HG03159 (cell line): ENCODE data around the gene SCYGR2.
A peak's percentile ranks its signal among the peaks of the same experiment; 100 is the strongest.
"Not testable (repeated sequence)": the region's sequence is repeated elsewhere in the genome, so short reads cannot be mapped to it uniquely, and the experiment has no call there.

ENCODE experiments used
- ATAC-seq: cut with Tn5 transposase; IDR thresholded peaks from one replicate; pipeline ENCODE4 v1.9.1; 2021; ENCODE audit warnings: mild to moderate bottlenecking, moderate library complexity; ENCODE audit not compliant: unreplicated experiment

SCYGR2 gene, protein sequence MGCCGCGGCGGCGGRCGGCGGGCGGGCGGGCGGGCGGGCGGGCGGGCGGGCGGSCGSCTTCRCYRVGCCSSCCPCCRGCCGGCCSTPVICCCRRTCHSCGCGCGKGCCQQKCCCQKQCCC

DNA sequence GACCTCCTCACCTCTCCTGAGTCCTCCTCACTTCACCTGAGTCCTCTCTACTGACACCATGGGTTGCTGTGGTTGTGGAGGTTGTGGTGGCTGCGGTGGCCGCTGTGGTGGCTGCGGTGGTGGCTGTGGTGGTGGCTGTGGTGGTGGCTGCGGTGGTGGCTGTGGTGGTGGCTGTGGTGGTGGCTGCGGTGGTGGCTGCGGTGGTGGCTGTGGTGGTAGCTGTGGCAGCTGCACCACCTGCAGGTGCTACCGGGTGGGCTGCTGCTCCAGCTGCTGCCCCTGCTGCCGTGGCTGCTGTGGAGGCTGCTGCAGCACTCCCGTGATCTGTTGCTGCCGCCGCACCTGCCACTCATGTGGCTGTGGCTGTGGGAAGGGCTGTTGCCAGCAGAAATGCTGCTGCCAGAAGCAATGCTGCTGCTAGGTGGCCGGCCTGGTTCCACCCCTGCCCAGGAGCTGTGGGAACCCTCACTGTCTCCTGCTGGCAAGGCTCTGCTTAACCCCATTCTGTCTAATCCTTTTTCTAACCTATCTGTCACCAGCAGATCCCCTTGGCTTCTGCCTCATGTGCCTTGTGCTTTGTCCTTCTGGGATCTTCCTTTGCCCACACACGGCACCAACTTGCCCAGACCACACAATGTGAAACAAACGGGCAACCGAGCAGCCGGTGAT, at the start of gene SCYGR2:
TSS of gene SCYGR2 (plus strand) at position 59 of the 669 bp plus-strand sequence. CDS start at position 59, 0 bp downstream.
- not testable (repeated sequence) for ATAC-seq

GRCh38 chr2:227551836-227552235, 46.9 kb upstream of the SCYGR2 start:
- ATAC-seq = no peak

DNA sequence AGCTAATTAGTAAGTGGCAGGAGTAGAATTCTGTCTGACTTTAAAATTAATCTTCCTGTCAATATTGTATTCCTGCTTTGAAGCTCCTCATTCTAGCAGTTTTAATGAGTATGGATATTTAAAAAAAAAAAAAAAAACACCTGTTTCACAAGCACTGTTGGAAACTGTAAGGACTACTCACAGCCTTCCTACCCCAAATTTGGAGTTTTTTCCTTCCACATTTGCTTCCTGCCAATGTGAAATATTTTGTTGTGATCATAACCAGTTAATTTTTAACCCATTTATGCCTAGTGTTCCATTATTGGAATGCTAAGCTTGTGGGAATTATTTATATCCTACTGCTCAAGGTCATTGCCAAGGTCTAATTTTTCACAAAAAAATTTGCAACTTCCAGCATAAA, 36.1 kb upstream of the SCYGR2 start:
- ATAC-seq = no peak

GRCh38 chr2:227565080-227565479, 33.6 kb upstream of the SCYGR2 start:
- ATAC-seq = no peak

DNA sequence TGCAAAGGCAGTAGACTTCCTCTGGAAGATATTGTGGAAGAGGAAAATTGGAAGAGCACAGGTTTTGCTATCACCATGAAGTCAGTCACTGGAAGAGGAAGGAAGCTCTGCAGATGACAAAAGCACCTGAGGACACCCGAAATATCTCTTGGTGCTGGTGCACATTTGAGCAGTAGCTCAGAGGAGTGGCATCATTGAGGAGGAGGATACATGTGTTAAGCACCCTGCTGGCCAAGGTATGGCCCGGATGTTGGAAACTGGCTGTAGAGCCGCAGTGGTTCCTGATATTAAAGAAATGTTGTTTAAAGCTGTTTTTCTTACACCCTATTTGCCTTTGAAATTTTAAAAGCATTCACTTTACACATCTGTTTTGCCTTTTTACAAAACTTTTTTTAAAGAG, 32.7 kb upstream of the SCYGR2 start:
- ATAC-seq = no peak

- ATAC-seq = no peak
Observed at GRCh38 chr2:227568852-227569169, 29.9 kb upstream of the SCYGR2 start.

GRCh38 chr2:227570615-227571014, 28.1 kb upstream of the SCYGR2 start:
- ATAC-seq = no peak

DNA sequence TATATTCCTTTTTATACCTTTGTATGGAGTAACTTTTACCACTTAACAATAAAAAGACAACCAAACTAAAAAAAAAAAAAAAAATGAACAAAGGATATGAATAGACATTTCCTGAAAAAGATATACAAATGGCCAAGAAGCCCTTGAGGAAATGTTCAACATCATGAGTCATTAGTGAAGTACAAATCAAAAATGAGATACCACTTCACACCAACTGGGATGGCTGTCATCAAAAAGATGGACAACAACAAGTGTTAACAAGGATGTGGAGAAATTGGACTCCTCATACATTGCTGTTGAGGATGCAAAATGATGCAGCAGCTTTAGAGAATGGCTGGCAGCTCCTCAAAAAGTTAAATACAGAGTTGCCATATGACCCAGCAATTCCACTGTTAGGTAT, 22.6 kb upstream of the SCYGR2 start:
- ATAC-seq = no peak

DNA sequence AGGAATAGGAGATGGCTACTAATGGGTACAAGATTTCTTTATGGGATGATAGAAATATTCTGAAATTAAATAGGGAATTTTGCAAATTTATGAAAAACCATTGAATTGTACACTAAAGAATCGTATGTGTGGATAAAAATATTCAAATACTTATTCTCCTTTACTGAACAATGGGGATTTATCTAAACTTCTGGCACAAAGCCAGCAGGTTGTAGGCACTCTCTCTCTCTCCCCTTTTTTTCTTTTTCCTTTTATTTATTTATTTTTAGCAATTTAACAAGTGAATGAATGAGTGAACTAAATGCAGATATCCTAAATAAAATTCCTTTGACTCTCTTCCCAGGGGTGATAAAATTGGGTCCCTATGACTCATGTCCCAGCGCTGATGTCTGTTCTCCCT, 21.9 kb upstream of the SCYGR2 start:
- no peak for ATAC-seq

- ATAC-seq = no peak
Observed at GRCh38 chr2:227577555-227577954, 21.1 kb upstream of the SCYGR2 start.

- ATAC-seq = no peak
Observed at GRCh38 chr2:227578642-227579041, 20.1 kb upstream of the SCYGR2 start.

DNA sequence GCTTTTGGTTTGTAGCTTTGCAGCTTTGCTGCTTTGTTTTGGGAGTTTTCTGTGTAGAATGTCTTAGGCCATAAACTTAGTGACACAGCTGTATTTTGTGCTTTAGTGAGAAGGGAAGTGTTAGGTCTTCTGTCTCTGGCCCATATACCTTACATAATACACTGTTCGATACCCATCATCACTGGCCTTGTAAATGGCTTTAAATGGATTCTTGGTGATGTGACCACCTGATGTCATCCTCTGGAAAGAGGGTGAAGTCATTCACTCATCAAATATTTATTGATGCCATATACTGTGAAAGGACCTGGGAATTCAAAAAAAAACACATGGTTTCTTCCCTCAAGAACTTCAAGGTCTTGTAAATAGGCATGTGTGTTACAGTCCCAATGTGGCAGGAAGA, 18.9 kb upstream of the SCYGR2 start:
- ATAC-seq = no peak

DNA sequence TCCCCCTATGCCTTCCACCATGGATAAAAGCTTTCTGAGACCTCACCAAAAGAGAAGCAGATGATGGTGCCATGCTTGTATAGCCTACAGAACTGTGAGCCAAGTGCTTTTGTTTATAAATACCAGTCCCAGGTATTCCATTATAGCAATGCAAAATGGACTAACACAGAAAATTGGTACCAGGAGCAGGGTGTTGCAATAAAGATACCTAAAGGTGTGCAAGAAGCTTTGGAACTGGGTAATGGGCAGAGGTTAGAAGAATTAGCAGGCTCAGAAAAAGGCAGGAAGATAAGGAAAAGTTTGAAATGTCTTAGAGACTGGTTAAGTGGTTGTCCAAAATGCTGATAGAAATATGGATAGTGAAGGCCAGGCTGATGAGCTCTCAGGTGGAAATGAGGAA, 16.3 kb upstream of the SCYGR2 start:
- no peak for ATAC-seq

- peak; percentile 68 for ATAC-seq
Observed at GRCh38 chr2:227592694-227593387, 5.9 kb upstream of the SCYGR2 start.

DNA sequence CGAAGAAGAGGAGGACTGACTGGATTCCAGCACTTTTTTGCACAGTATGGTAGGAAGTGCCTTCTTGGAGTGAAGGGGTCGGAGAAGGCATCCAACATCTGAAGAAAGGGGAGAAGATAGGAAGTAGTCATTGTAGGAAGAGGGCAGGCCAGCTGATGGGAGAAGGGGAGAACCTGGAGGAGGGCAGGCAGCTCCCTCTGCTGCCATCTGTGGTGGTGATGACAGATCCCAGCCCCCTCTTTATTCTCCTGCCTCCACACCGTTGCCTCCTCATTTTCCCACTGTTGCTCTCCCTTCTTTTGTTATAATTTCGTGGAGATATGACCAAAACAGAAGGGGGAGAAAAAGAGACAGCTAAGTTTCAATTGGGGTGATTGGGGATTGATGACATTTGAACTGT, 2.9 kb upstream of the SCYGR2 start:
- ATAC-seq = no peak

DNA sequence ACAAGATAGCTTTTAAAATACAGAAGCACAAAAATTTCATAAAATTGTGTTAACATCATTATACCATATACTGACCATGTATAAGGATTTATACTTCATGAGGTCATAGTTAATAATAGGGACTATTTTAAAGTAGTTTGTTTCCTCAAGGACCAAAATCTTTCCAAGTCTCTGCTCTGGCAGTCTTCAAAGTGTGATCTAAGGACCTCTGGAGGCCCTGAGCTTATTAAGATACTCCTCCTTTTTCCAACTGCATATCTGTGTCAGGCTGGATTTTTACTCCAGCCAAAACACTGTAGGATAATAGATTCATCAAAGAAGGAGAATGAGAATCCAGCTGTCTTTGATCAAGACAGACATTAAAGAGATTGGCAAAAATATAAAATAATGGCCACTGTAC, 1.7 kb upstream of the SCYGR2 start:
- no peak for ATAC-seq

GRCh38 chr2:227597998-227598397, 695 bp upstream of the SCYGR2 start:
- ATAC-seq = no peak

GRCh38 chr2:227602358-227602757, 3.7 kb downstream of the SCYGR2 start:
- no peak for ATAC-seq

DNA sequence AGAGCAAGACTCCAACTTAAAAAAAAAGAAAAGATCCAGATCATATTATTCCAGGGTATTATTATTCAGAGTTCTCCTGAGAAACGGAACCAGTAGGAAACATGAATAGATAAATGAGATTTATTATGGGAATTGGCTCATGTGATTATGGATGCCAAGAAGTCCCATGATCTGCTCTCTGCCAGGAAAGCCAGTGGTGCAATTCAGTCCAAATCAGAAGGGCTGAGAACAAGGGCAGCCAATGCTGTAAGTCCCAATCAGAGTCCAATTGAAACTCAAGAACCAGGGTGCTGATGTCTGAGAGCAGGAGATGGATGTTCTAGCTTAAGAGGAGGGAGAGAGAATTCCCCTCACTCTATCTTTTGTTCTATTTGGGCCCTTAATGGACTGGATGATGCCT, 7.8 kb downstream of the SCYGR2 start:
- ATAC-seq = no peak

DNA sequence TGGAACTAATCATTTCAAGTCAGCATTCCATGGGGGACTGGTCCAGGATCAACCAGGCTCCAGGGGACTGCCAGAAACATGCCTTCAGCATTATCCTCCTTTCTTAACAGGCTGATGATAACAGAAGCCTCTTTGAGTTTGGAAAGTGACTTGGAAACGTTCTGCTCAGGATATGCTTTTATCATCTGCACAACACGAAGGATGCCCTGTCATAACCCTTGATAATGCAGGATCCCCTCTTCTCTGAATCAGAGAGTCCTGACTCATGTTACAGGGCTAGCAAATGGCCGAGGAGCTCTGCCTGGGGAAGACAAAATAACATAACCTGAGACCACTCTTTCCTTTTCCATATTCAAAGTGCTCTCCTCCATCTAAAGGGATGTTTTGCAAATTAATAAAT, 9.2 kb downstream of the SCYGR2 start:
- ATAC-seq = no peak

DNA sequence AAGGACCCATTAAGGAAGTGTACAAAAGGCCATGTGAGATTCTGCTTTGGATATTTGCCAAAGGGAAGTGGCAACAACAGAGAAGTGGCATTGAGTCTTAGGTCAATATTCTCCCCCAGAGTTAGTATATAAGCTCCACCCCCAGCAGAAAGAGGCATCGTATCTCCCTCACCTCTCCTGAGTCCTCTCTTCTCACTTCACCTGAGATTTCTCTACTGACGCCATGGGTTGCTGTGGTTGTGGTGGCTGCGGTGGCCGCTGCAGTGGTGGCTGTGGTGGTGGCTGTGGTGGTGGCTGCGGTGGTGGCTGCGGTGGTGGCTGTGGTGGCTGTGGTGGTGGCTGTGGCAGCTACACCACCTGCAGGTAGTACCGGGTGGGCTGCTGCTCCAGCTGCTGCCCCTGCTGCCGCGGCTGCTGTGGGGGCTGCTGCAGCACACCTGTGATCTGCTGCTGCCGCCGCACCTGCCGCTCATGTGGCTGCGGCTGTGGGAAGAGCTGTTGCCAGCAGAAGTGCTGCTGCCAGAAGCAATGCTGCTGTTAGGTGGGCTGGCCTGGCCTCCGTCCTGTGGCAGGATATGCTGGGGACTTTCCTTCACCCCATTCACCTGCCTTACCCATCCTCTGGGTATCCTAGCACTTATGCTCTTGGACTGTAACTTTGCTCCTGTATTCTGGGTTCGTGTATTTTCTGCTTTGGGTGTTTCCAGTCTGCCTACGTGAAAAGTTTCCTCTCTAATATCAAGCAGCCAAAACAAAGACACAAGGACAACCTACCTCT, 10.1 kb downstream of the SCYGR2 start:
- ATAC-seq = peak; percentile 65

- ATAC-seq = no peak
Observed at GRCh38 chr2:227610123-227610522, 11.4 kb downstream of the SCYGR2 start.
